A673 (cell line): Measurements from ENCODE around the gene CLRN3. TPM values are rescaled to one million over a fixed set of nuclear protein-coding genes. Genes with fewer than 3 reads are reported as not detected.

Experiments used
- BruUV-seq: library from RNA; stranded (reverse); fragments of 400-500 nt; replicated peaks from 2 replicates; lab custom pipeline; 2021; lab: Mats Ljungman, UMichigan
- CTCF ChIA-PET: fragments of 300-600 bp; sonication (Branson Sonifier 250); formaldehyde crosslinking; loops from one replicate; lab custom pipeline; 2022; ENCODE audit warnings: antibody characterized with exemption; lab: Charles Lee
- POLR2A ChIA-PET: fragments of 300-600 bp; sonication (Branson Sonifier 250); formaldehyde crosslinking; loops from one replicate; lab custom pipeline; 2022; ENCODE audit warnings: antibody characterized with exemption; ENCODE audit not compliant: low non-redundant PET; lab: Charles Lee
- DNase-seq: peaks from one replicate; pipeline ENCODE4 v3.0.0-alpha.2; 2015; ENCODE audit warnings: low spot score
- H3K27ac ChIP-seq: fragments of 200-600 bp; sonication (generic); 2 replicates; pipeline ENCODE4 v1.5.1; 2016; ENCODE audit warnings: mixed run types, low read depth, mild to moderate bottlenecking, mixed read lengths, antibody characterized with exemption, low read length; ENCODE audit not compliant: poor library complexity, severe bottlenecking
- H3K27me3 ChIP-seq: fragments of 200-600 bp; sonication (generic); replicated peaks from 2 replicates; pipeline ENCODE4 v1.6.1; 2017; ENCODE audit warnings: mixed run types, low read depth, mild to moderate bottlenecking, mixed read lengths, antibody characterized with exemption, low read length; ENCODE audit not compliant: insufficient read depth, poor library complexity
- H3K36me3 ChIP-seq: fragments of 200-600 bp; sonication (generic); 2 replicates; pipeline ENCODE4 v1.6.1; 2016; ENCODE audit warnings: mixed run types, mild to moderate bottlenecking, mixed read lengths, antibody characterized with exemption, low read length; ENCODE audit not compliant: insufficient read depth, poor library complexity, severe bottlenecking
- H3K4me1 ChIP-seq: fragments of 200-600 bp; sonication (generic); 2 replicates; pipeline ENCODE4 v1.6.1; 2017; ENCODE audit warnings: mixed run types, mild to moderate bottlenecking, mixed read lengths, antibody characterized with exemption, low read length; ENCODE audit not compliant: insufficient read depth, poor library complexity, severe bottlenecking
- H3K4me3 ChIP-seq: fragments of 200-600 bp; sonication (generic); 2 replicates; pipeline ENCODE4 v1.5.1; 2016; ENCODE audit warnings: low read depth, mixed run types, mild to moderate bottlenecking, mixed read lengths, low read length; ENCODE audit not compliant: poor library complexity, severe bottlenecking
- H3K9me3 ChIP-seq: fragments of 200-600 bp; sonication (generic); 2 replicates; pipeline ENCODE4 v1.6.1; 2016; ENCODE audit warnings: mixed run types, low read depth, mild to moderate bottlenecking, mixed read lengths, antibody characterized with exemption, low read length; ENCODE audit not compliant: poor library complexity, severe bottlenecking
- EZH2 ChIP-seq: fragments of 200-600 bp; sonication (generic); IDR thresholded peaks from 2 replicates; pipeline ENCODE4 v1.6.1; 2017; ENCODE audit warnings: borderline replicate concordance, low read depth, mild to moderate bottlenecking, mixed read lengths, antibody characterized with exemption, low read length; ENCODE audit not compliant: poor library complexity, severe bottlenecking
- intact Hi-C: fragments of 100-400 bp; cut with micrococcal nuclease; formaldehyde crosslinking; loops from one replicate; pipeline ENCODE4 v1.10.0; 2022; ENCODE audit not compliant: unreplicated experiment
- total RNA-seq: library from RNA; stranded (reverse); gene quantifications from 2 replicates; pipeline ENCODE4 v1.2.3, GENCODE V29; 2021
- TF ChIP-seq, protein P1 (sequence below): fragments of 300-800, 200-600 bp; sonication (generic); conservative IDR thresholded peaks from 2 replicates; pipeline ENCODE4 v1.5.1; 2017; ENCODE audit warnings: low read depth, mild to moderate bottlenecking, antibody characterized with exemption, low read length, moderate library complexity, mixed read lengths

CLRN3 gene
- total RNA-seq, 1 experiment from 2014 or later, result not detected

GRCh38 chr10:127934383-127934782, 41.6 kb upstream of the CLRN3 start:
- Histone ChIP-seq H3K36me3 (no peaks in the 10 kb centered on the region), H3K27me3 (no peaks in the 10 kb centered on the region), H3K9me3 (no peaks in the 10 kb centered on the region), H3K4me1 (no peaks in the 10 kb centered on the region), H3K27ac (no peak overlapping the region), H3K4me3 (no peak overlapping the region)
- ChIA-PET CTCF (no interaction called here), POLR2A (no interaction called here)
- intact Hi-C loops, result no loop called here
- BruUV-seq, result no TSS peak
- TF ChIP-seq EZH2, result no peak
- TF ChIP-seq, protein P1, sequence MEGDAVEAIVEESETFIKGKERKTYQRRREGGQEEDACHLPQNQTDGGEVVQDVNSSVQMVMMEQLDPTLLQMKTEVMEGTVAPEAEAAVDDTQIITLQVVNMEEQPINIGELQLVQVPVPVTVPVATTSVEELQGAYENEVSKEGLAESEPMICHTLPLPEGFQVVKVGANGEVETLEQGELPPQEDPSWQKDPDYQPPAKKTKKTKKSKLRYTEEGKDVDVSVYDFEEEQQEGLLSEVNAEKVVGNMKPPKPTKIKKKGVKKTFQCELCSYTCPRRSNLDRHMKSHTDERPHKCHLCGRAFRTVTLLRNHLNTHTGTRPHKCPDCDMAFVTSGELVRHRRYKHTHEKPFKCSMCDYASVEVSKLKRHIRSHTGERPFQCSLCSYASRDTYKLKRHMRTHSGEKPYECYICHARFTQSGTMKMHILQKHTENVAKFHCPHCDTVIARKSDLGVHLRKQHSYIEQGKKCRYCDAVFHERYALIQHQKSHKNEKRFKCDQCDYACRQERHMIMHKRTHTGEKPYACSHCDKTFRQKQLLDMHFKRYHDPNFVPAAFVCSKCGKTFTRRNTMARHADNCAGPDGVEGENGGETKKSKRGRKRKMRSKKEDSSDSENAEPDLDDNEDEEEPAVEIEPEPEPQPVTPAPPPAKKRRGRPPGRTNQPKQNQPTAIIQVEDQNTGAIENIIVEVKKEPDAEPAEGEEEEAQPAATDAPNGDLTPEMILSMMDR, result no peak
- no peak for DNase-seq

- no TSS peak for BruUV-seq
- H3K27ac ChIP-seq, result no peak overlapping the region
- CTCF ChIA-PET, result no interaction called here
- H3K4me1 ChIP-seq, result no peaks in the 10 kb centered on the region
- intact Hi-C loops, result no loop called here
- no peaks in the 10 kb centered on the region for H3K36me3 ChIP-seq
- TF ChIP-seq, protein P1, result no peak
- no peaks in the 10 kb centered on the region for H3K27me3 ChIP-seq
- no peak for DNase-seq
- no peak overlapping the region for H3K4me3 ChIP-seq
- POLR2A ChIA-PET, result no interaction called here
- no peaks in the 10 kb centered on the region for H3K9me3 ChIP-seq
Observed at GRCh38 chr10:127933271-127933670, 40.5 kb upstream of the CLRN3 start.

- no peak for DNase-seq
- Histone ChIP-seq H3K27ac (no peak overlapping the region), H3K27me3 (no peaks in the 10 kb centered on the region), H3K4me3 (no peak overlapping the region), H3K4me1 (no peaks in the 10 kb centered on the region), H3K36me3 (no peaks in the 10 kb centered on the region), H3K9me3 (no peaks in the 10 kb centered on the region)
- TF ChIP-seq EZH2, result no peak
- TF ChIP-seq, protein P1, result no peak
- intact Hi-C loops, result no loop called here
- ChIA-PET POLR2A (no interaction called here), CTCF (no interaction called here)
- BruUV-seq, result no TSS peak
Observed at GRCh38 chr10:127932521-127933270, 40.0 kb upstream of the CLRN3 start.
